ENCODE data around the gene RPH3AL.

Gene RPH3AL

GRCh38 chr17:348692-349425 is 3.7 kb downstream of the RPH3AL start:
- H3K9me3 ChIP-seq (ENCODE audit: control insufficient read depth, low read length), result no peaks in the 10 kb centered on the region
- no peak overlapping the region for H3K9ac ChIP-seq (ENCODE audit: low read length)
- H3K4me3 ChIP-seq (ENCODE audit: low read length), result no peak overlapping the region
- no peak for DNase-seq (ENCODE audit: low read depth)
- H3K4me1 ChIP-seq (ENCODE audit: control insufficient read depth, insufficient read depth, low read length), result peaks cover 47% of the 10 kb centered on the region
- H3K27me3 ChIP-seq (replicated peaks; ENCODE audit: control insufficient read depth, insufficient read depth, low read length), result no peaks in the 10 kb centered on the region
- no peaks in the 10 kb centered on the region for H3K36me3 ChIP-seq (ENCODE audit: control insufficient read depth, insufficient read depth, low read length, severe bottlenecking)

DNA sequence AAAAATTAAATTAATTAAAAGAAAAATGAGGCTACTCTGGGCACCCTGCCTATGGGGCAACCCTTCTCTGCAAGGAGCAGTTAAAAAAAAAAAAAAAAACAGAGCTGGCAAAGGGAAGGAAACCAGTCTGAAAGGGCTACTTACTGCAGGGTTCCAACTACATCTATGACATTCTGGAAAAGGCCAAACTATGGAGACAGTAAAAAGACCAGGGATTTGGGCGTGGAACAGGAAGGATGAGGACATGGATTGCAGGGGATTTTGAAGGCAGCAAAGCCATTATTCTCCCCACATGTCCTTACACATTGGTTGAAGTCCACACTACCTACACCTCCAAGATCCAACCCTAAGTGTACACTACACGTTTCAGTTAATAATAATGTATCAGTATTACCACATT is 4.6 kb downstream of the RPH3AL start:
- H3K4me3 ChIP-seq (ENCODE audit: low read length), result no peak overlapping the region
- no peaks in the 10 kb centered on the region for H3K9me3 ChIP-seq (ENCODE audit: control insufficient read depth, low read length)
- no peak for DNase-seq (ENCODE audit: low read depth)
- H3K9ac ChIP-seq (ENCODE audit: low read length), result no peak overlapping the region
- H3K36me3 ChIP-seq (ENCODE audit: control insufficient read depth, insufficient read depth, low read length, severe bottlenecking), result no peaks in the 10 kb centered on the region
- peaks cover 45% of the 10 kb centered on the region for H3K4me1 ChIP-seq (ENCODE audit: control insufficient read depth, insufficient read depth, low read length)
- no peaks in the 10 kb centered on the region for H3K27me3 ChIP-seq (replicated peaks; ENCODE audit: control insufficient read depth, insufficient read depth, low read length)

- Histone ChIP-seq H3K4me3 (ENCODE audit: low read length) (no peak overlapping the region), H3K4me1 (ENCODE audit: control insufficient read depth, insufficient read depth, low read length) (peaks cover 41% of the 10 kb centered on the region)
These were observed 5.2 kb downstream of the RPH3AL start for GRCh38 chr17:347309-347899.

GRCh38 chr17:345992-346785 is 6.4 kb downstream of the RPH3AL start:
- H3K36me3 ChIP-seq (ENCODE audit: control insufficient read depth, insufficient read depth, low read length, severe bottlenecking), result no peaks in the 10 kb centered on the region
- H3K9me3 ChIP-seq (ENCODE audit: control insufficient read depth, low read length), result no peaks in the 10 kb centered on the region
- no peaks in the 10 kb centered on the region for H3K27me3 ChIP-seq (replicated peaks; ENCODE audit: control insufficient read depth, insufficient read depth, low read length)

More at GRCh38 chr17:347309-347899, 5.2 kb downstream of the RPH3AL start:
- no peaks in the 10 kb centered on the region for H3K27me3 ChIP-seq (replicated peaks; ENCODE audit: control insufficient read depth, insufficient read depth, low read length)
- H3K9ac ChIP-seq (ENCODE audit: low read length), result no peak overlapping the region
- H3K9me3 ChIP-seq (ENCODE audit: control insufficient read depth, low read length), result no peaks in the 10 kb centered on the region
- no peak for DNase-seq (ENCODE audit: low read depth)
- no peaks in the 10 kb centered on the region for H3K36me3 ChIP-seq (ENCODE audit: control insufficient read depth, insufficient read depth, low read length, severe bottlenecking)

DNA sequence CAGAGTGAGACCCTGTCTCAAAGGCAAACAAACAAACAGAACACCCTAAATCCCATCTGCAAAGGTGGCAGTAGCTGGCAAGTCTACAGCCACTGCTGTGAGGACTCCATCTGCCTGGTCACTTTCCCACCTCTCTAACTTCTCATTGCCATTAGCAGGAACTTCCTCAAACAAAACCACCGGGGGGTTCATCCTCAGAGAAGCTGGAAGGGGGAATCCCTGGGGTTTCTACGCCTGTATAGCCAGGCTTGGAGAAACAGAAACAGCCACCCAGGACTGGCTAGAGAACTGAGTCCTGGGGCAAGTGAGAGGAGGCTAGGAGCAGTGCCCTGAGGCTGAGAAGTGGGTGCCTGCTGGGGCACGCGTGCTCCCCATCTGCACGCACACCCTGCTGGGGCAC is 7.3 kb downstream of the RPH3AL start:
- Histone ChIP-seq H3K4me1 (ENCODE audit: control insufficient read depth, insufficient read depth, low read length) (peaks cover 24% of the 10 kb centered on the region), H3K4me3 (ENCODE audit: low read length) (no peak overlapping the region), H3K36me3 (ENCODE audit: control insufficient read depth, insufficient read depth, low read length, severe bottlenecking) (no peaks in the 10 kb centered on the region), H3K27me3 (replicated peaks; ENCODE audit: control insufficient read depth, insufficient read depth, low read length) (no peaks in the 10 kb centered on the region), H3K9ac (ENCODE audit: low read length) (no peak overlapping the region), H3K9me3 (ENCODE audit: control insufficient read depth, low read length) (no peaks in the 10 kb centered on the region)
- no peak for DNase-seq (ENCODE audit: low read depth)

More at GRCh38 chr17:345992-346785, 6.4 kb downstream of the RPH3AL start:
- Histone ChIP-seq H3K4me1 (ENCODE audit: control insufficient read depth, insufficient read depth, low read length) (peaks cover 33% of the 10 kb centered on the region), H3K4me3 (ENCODE audit: low read length) (no peak overlapping the region), H3K9ac (ENCODE audit: low read length) (no peak overlapping the region)
- no peak for DNase-seq (ENCODE audit: low read depth)

DNA sequence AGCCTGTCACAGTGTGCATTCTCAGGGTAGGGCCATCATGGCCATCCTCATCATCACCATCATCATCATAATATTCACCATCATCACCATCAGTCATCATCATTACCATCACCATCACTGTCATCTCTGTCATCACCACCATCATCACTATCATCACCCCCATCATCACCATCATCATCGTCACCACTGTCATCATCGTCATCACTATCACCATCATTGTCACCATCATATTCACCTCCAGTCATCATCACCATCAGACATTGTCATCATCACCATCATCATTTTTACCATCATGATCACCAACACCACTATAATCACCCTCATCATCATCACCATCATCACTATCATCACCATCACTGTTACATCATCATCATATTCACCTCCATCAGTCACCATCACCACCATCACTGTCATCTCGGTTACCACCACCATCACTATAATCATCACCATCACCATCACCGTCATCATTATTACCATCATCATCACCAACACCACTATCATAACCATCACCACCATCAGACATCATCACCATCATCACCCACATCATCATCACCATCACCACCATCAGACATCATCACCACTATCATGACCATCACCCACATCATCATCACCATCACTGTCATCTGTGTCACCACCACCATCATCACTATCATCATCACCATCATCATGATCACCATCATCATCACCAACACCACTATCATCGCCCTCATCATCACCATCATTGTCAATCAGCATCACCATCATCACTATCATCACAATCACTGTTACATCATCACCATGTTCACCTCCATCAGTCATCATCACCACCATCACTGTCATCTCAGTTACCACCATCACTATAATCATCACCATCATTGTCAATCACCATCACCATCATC is 8.5 kb downstream of the RPH3AL start:
- Histone ChIP-seq H3K9ac (ENCODE audit: low read length) (no peak overlapping the region), H3K9me3 (ENCODE audit: control insufficient read depth, low read length) (no peaks in the 10 kb centered on the region), H3K4me3 (ENCODE audit: low read length) (no peak overlapping the region), H3K36me3 (ENCODE audit: control insufficient read depth, insufficient read depth, low read length, severe bottlenecking) (no peaks in the 10 kb centered on the region), H3K27me3 (replicated peaks; ENCODE audit: control insufficient read depth, insufficient read depth, low read length) (peaks cover 4% of the 10 kb centered on the region), H3K4me1 (ENCODE audit: control insufficient read depth, insufficient read depth, low read length) (peaks cover 13% of the 10 kb centered on the region)
- no peak for DNase-seq (ENCODE audit: low read depth)

DNA sequence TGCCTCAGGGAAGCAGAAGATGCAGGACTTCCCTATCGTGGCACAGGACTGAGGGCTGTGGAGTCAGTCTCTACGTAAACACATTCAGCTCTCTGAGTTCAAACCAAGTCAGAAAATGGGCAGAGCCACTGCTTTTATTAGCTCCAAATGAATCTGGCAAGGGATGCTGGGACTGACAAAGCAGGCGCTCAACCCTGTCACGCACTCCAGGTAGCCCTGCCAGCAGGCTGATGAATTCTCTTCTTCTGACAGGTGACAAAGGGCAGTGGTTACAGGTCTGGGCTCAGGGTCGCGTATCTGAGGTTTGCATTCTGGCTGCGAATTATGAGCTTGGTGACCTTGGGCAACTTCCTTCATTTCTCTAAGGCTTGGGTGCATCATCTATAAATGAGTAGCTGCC is 9.4 kb downstream of the RPH3AL start:
- no peak for DNase-seq (ENCODE audit: low read depth)
- Histone ChIP-seq H3K4me3 (ENCODE audit: low read length) (no peak overlapping the region), H3K4me1 (ENCODE audit: control insufficient read depth, insufficient read depth, low read length) (peaks cover 4% of the 10 kb centered on the region), H3K9me3 (ENCODE audit: control insufficient read depth, low read length) (no peaks in the 10 kb centered on the region), H3K27me3 (replicated peaks; ENCODE audit: control insufficient read depth, insufficient read depth, low read length) (peaks cover 4% of the 10 kb centered on the region), H3K36me3 (ENCODE audit: control insufficient read depth, insufficient read depth, low read length, severe bottlenecking) (no peaks in the 10 kb centered on the region), H3K9ac (ENCODE audit: low read length) (no peak overlapping the region)

- Histone ChIP-seq H3K27me3 (replicated peaks; ENCODE audit: control insufficient read depth, insufficient read depth, low read length) (peaks cover 26% of the 10 kb centered on the region), H3K4me3 (ENCODE audit: low read length) (no peak overlapping the region), H3K4me1 (ENCODE audit: control insufficient read depth, insufficient read depth, low read length) (no peaks in the 10 kb centered on the region), H3K36me3 (ENCODE audit: control insufficient read depth, insufficient read depth, low read length, severe bottlenecking) (no peaks in the 10 kb centered on the region), H3K9ac (ENCODE audit: low read length) (no peak overlapping the region), H3K9me3 (ENCODE audit: control insufficient read depth, low read length) (no peaks in the 10 kb centered on the region)
- no peak for DNase-seq (ENCODE audit: low read depth)
These were observed 12.5 kb downstream of the RPH3AL start for GRCh38 chr17:340074-340473.

GRCh38 chr17:339193-340061 is 13.2 kb downstream of the RPH3AL start:
- Histone ChIP-seq H3K4me3 (ENCODE audit: low read length) (no peak overlapping the region), H3K9me3 (ENCODE audit: control insufficient read depth, low read length) (no peaks in the 10 kb centered on the region), H3K36me3 (ENCODE audit: control insufficient read depth, insufficient read depth, low read length, severe bottlenecking) (no peaks in the 10 kb centered on the region), H3K9ac (ENCODE audit: low read length) (no peak overlapping the region), H3K4me1 (ENCODE audit: control insufficient read depth, insufficient read depth, low read length) (no peaks in the 10 kb centered on the region), H3K27me3 (replicated peaks; ENCODE audit: control insufficient read depth, insufficient read depth, low read length) (peaks cover 27% of the 10 kb centered on the region)
- DNase-seq (ENCODE audit: low read depth), result no peak

DNA sequence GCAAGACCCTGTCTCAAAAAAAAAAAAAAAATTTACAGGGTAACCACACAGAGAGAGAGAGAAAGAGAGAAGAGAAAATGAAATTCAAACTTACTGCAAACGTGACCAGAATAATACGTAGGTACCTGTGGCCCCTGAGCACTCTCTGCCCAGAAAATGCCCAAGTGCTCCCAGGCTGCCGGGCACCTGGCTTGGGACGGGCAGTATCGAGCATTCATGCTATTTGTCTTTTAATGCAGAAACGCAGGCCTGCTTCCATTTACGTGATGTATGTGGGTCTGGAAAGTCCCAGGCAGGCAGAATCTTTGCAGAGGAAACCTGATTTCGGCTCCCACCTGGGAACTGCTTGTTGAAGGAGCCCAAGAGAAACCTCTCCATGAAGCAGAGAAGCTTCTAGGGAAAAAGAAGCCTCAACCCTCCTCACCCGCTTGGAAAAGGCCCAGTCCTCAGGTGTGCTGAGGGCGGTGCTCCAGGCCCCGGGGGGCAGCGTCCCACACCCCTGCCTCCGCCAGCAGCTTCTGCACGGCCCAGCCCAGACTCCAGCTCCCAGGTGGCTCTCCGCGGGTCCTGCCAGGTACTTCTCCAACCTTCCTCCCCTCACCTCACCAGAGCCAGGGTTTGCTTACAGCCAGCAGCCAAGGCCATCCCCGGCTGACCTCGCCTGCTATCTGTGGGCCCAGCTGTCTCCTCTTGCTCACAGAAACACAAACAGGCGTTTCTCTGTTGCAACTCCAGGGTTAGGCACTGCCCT is 14.0 kb downstream of the RPH3AL start:
- no peak overlapping the region for H3K9ac ChIP-seq (ENCODE audit: low read length)
- H3K27me3 ChIP-seq (replicated peaks; ENCODE audit: control insufficient read depth, insufficient read depth, low read length), result peaks cover 28% of the 10 kb centered on the region
- no peaks in the 10 kb centered on the region for H3K36me3 ChIP-seq (ENCODE audit: control insufficient read depth, insufficient read depth, low read length, severe bottlenecking)
- H3K4me1 ChIP-seq (ENCODE audit: control insufficient read depth, insufficient read depth, low read length), result peaks cover 2% of the 10 kb centered on the region
- no peaks in the 10 kb centered on the region for H3K9me3 ChIP-seq (ENCODE audit: control insufficient read depth, low read length)
- no peak for DNase-seq (ENCODE audit: low read depth)
- H3K4me3 ChIP-seq (ENCODE audit: low read length), result no peak overlapping the region
